Loucy (cell line): ENCODE results near the gene FARSB.

Source experiments
- H2AFZ ChIP-seq: fragments of 200-600 bp; sonication (generic); 2 replicates; pipeline ENCODE4 v1.6.0; 2016; ENCODE audit warnings: antibody characterized with exemption, mild to moderate bottlenecking, low read length, moderate library complexity
- H3F3A ChIP-seq: fragments of 200-600 bp; 2 replicates; pipeline ENCODE4 v1.6.0; 2016; ENCODE audit warnings: antibody characterized with exemption, low read depth, mild to moderate bottlenecking
- H3K27me3 ChIP-seq: fragments of 200-600 bp; sonication (generic); 2 replicates; pipeline ENCODE4 v1.6.1; 2014; ENCODE audit warnings: low read length, mild to moderate bottlenecking; ENCODE audit not compliant: insufficient read depth, poor library complexity, severe bottlenecking
- H3K36me3 ChIP-seq: fragments of 200-600 bp; sonication (generic); 2 replicates; pipeline ENCODE4 v1.6.1; 2016; ENCODE audit warnings: low read length; ENCODE audit not compliant: insufficient read depth
- H3K4me1 ChIP-seq: fragments of 200-600 bp; sonication (generic); 2 replicates; pipeline ENCODE4 v1.5.1; 2014; ENCODE audit warnings: low read length, mild to moderate bottlenecking; ENCODE audit not compliant: insufficient read depth, poor library complexity, severe bottlenecking
- H3K4me2 ChIP-seq: fragments of 200-600 bp; sonication (generic); 2 replicates; pipeline ENCODE4 v1.6.0; 2014; ENCODE audit warnings: antibody characterized with exemption, low read length, low read depth, mild to moderate bottlenecking; ENCODE audit not compliant: poor library complexity, severe bottlenecking
- H3K4me3 ChIP-seq: fragments of 200-600 bp; sonication (generic); 2 replicates; pipeline ENCODE4 v1.5.1; 2014; ENCODE audit warnings: low read length, mild to moderate bottlenecking, mixed read lengths; ENCODE audit not compliant: poor library complexity, severe bottlenecking
- H3K79me2 ChIP-seq: fragments of 200-600 bp; sonication (generic); 2 replicates; pipeline ENCODE4 v1.6.1; 2014; ENCODE audit warnings: low read length; ENCODE audit not compliant: insufficient read depth
- H3K9ac ChIP-seq: fragments of 200-600 bp; sonication (generic); 2 replicates; pipeline ENCODE4 v1.6.0; 2014; ENCODE audit warnings: mild to moderate bottlenecking, low read depth, low read length, moderate library complexity; ENCODE audit not compliant: poor library complexity, severe bottlenecking
- H3K9me2 ChIP-seq: fragments of 200-600 bp; sonication (generic); replicated peaks from 2 replicates; pipeline ENCODE4 v1.6.1; 2016; ENCODE audit warnings: low read depth, low read length, mixed read lengths
- H3K9me3 ChIP-seq: fragments of 200-600 bp; sonication (generic); 2 replicates; pipeline ENCODE4 v1.6.1; 2014; ENCODE audit warnings: mild to moderate bottlenecking, antibody characterized with exemption, low read length, low read depth; ENCODE audit not compliant: insufficient read depth
- H4K20me1 ChIP-seq: fragments of 200-600 bp; sonication (generic); 2 replicates; pipeline ENCODE4 v1.6.0; 2014; ENCODE audit warnings: antibody characterized with exemption, low read length, mild to moderate bottlenecking; ENCODE audit not compliant: insufficient read depth, poor library complexity, severe bottlenecking
- CTCF ChIP-seq: fragments of 200-600 bp; sonication (generic); conservative IDR thresholded peaks from 2 replicates; pipeline ENCODE4 v1.5.1; 2014; ENCODE audit warnings: mild to moderate bottlenecking, antibody characterized with exemption, low read length
- EZH2phosphoT487 ChIP-seq: fragments of 200-600 bp; IDR thresholded peaks from 2 replicates; pipeline ENCODE4 v1.6.1; 2018; ENCODE audit warnings: antibody characterized with exemption, mild to moderate bottlenecking, moderate library complexity, borderline replicate concordance

FARSB gene

GRCh38 chr2:222609381-222609780 is 46.5 kb downstream of the FARSB start:
- H4K20me1 ChIP-seq: no peaks in the 10 kb centered on the region

GRCh38 chr2:222608081-222608480 is 47.8 kb downstream of the FARSB start:
- Histone ChIP-seq H3K27me3 (no peaks in the 10 kb centered on the region), H3K9me2 (no peaks in the 10 kb centered on the region), H3K4me1 (no peaks in the 10 kb centered on the region), H4K20me1 (no peaks in the 10 kb centered on the region), H3K4me2 (no peak overlapping the region), H3K9ac (no peak overlapping the region), H3K36me3 (peaks cover 29% of the 10 kb centered on the region; the same call in 1 of the 2 replicates), H3K4me3 (no peak overlapping the region), H2AFZ (no peak overlapping the region), H3F3A (no peaks in the 10 kb centered on the region), H3K79me2 (no peaks in the 10 kb centered on the region), H3K9me3 (no peaks in the 10 kb centered on the region)
- TF ChIP-seq CTCF: no peak
- no peak for TF ChIP-seq EZH2phosphoT487

More at GRCh38 chr2:222609381-222609780, 46.5 kb downstream of the FARSB start:
- H3K36me3 ChIP-seq: peaks cover 35% of the 10 kb centered on the region; the same call in 1 of the 2 replicates
- no peaks in the 10 kb centered on the region for H3F3A ChIP-seq
- H3K9me2 ChIP-seq: no peaks in the 10 kb centered on the region
- H3K4me2 ChIP-seq: no peak overlapping the region
- no peaks in the 10 kb centered on the region for H3K4me1 ChIP-seq
- H2AFZ ChIP-seq: no peak overlapping the region
- H3K9me3 ChIP-seq: no peaks in the 10 kb centered on the region
- H3K27me3 ChIP-seq: no peaks in the 10 kb centered on the region
- TF ChIP-seq CTCF (no peak), EZH2phosphoT487 (no peak)
- H3K79me2 ChIP-seq: no peaks in the 10 kb centered on the region
- H3K9ac ChIP-seq: no peak overlapping the region
- no peak overlapping the region for H3K4me3 ChIP-seq

- peaks cover 11% of the 10 kb centered on the region; the same call in 1 of the 2 replicates for H3K36me3 ChIP-seq
These were observed 49.6 kb downstream of the FARSB start for GRCh38 chr2:222606306-222606705.

More at GRCh38 chr2:222606306-222606705, 49.6 kb downstream of the FARSB start:
- no peaks in the 10 kb centered on the region for H3K27me3 ChIP-seq
- H3F3A ChIP-seq: no peaks in the 10 kb centered on the region
- no peak overlapping the region for H3K4me2 ChIP-seq
- no peak overlapping the region for H3K9ac ChIP-seq
- no peak overlapping the region for H2AFZ ChIP-seq
- H3K9me3 ChIP-seq: no peaks in the 10 kb centered on the region
- H3K79me2 ChIP-seq: no peaks in the 10 kb centered on the region
- H3K4me1 ChIP-seq: no peaks in the 10 kb centered on the region
- no peak overlapping the region for H3K4me3 ChIP-seq
- no peaks in the 10 kb centered on the region for H4K20me1 ChIP-seq
- H3K9me2 ChIP-seq: no peaks in the 10 kb centered on the region
- TF ChIP-seq EZH2phosphoT487: no peak
- no peak for TF ChIP-seq CTCF
